ENCODE results near the gene SP100.
A peak's percentile ranks its signal among the peaks of the same experiment; 100 is the strongest.
"Not testable (repeated sequence)": the region's sequence is repeated elsewhere in the genome, so short reads cannot be mapped to it uniquely, and the experiment has no call there.

SP100 gene

DNA sequence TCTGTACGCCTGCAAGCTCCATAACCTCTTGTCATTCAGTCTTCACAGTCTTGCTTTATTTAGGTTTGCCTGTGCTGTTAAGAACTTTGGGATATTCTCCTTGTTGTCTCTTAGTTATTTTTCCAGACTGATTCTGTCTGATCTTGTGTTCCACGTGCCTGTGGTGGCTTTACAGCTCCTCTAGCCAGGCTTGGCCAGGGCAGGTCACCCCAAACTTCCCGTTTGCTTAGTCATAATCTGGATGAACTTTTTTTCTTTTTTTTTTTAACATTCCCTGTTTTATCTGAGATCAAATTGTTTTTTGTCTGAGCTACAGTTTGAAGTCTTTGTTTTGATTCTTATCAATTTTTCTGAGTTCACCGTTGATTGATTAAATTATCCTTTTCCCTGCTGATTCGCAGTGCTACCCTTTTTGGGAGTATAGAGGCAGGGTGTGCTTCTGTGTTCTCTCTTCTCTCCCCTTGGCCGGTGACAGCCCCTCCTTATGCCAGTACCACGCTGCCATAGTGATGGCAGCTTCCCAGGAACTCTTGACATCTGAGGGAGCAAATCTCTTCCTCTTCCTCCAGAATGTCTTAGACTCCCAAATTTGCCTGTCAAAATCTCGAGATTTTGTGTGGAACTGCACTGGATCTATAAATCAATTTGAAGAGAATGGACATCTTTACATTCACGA, 2.5 kb downstream of the SP100 start:
- Histone ChIP-seq H3K27ac (ENCODE audit: low read length) (no peak overlapping the region), H3K27me3 (ENCODE audit: control insufficient read depth in 1 of 2, insufficient read depth in 2 of 2, low read length in 2 of 2) (no peaks in the 10 kb centered on the region), H3K9me3 (ENCODE audit: control insufficient read depth in 2 of 2, low read length in 2 of 2) (no peaks in the 10 kb centered on the region), H3K4me1 (ENCODE audit: control insufficient read depth, insufficient read depth, low read length) (peaks cover 13% of the 10 kb centered on the region), H3K36me3 (ENCODE audit: control insufficient read depth in 2 of 2, insufficient read depth in 2 of 2, low read length in 2 of 2) (peaks cover 0 to 3% of the 10 kb centered on the region in 2 donors), H3K9ac (ENCODE audit: low read length in 2 of 2) (no peak overlapping the region), H3K4me3 (ENCODE audit: low read length in 2 of 2) (peak overlapping the region; percentile 35 to 36)

DNA sequence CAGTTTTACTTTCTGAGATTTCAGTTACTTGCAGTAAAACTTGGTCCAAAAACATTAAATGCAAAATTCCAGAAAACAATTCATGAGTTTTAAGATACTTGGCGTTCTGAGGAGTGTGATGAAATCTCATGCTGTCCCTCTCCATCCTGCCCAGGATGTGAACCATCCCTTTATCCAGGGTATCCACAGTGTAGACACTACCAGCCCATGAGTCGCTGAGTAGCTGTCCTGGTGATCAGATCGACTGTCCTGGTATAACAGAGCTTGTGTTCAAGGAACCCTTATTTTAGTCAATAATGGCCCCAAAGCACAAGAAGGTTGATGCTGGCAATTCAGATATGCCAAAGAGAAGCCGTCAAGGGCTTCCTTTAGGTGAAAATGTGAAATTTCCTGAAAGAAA, 3.2 kb downstream of the SP100 start:
- Histone ChIP-seq H3K4me1 (ENCODE audit: control insufficient read depth, insufficient read depth, low read length) (peaks cover 13% of the 10 kb centered on the region), H3K4me3 (ENCODE audit: low read length in 2 of 2) (no peak overlapping the region)

DNA sequence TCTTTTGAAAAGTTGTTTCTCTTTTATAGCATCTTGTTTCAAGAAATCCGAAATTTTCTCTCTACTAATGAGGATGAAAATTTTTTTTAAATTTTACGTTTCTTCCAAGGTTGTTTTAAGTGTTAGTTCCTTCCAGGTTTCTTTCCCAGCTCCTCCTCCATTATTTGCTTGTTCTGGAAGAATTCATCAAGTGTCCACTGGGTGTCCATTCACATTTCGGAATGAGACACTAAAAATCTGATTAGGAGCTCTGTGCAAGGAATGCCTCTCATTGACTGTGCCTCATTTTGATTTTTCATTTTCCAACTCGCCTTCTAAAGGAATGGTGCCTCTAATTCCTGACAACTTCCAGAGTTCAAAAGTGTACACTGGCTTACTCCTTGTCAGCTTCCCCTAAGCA, 6.1 kb downstream of the SP100 start:
- H3K9me3 ChIP-seq (ENCODE audit: control insufficient read depth in 2 of 2, low read length in 2 of 2) = no peaks in the 10 kb centered on the region
- H3K27me3 ChIP-seq (ENCODE audit: control insufficient read depth in 1 of 2, insufficient read depth in 2 of 2, low read length in 2 of 2) = no peaks in the 10 kb centered on the region
- H3K4me1 ChIP-seq (ENCODE audit: control insufficient read depth, insufficient read depth, low read length) = no peaks in the 10 kb centered on the region
- peaks cover 0 to 3% of the 10 kb centered on the region in 2 donors for H3K36me3 ChIP-seq (ENCODE audit: control insufficient read depth in 2 of 2, insufficient read depth in 2 of 2, low read length in 2 of 2)
- H3K27ac ChIP-seq (ENCODE audit: low read length) = no peak overlapping the region
- no peak overlapping the region for H3K9ac ChIP-seq (ENCODE audit: low read length in 2 of 2)
- H3K4me3 ChIP-seq (ENCODE audit: low read length in 2 of 2) = no peak overlapping the region

More for the DNA sequence above, 3.2 kb downstream of the SP100 start:
- H3K27ac ChIP-seq (ENCODE audit: low read length) = no peak overlapping the region
- no peaks in the 10 kb centered on the region for H3K27me3 ChIP-seq (ENCODE audit: control insufficient read depth in 1 of 2, insufficient read depth in 2 of 2, low read length in 2 of 2)
- H3K9ac ChIP-seq (ENCODE audit: low read length in 2 of 2) = no peak overlapping the region
- peaks cover 0 to 3% of the 10 kb centered on the region in 2 donors for H3K36me3 ChIP-seq (ENCODE audit: control insufficient read depth in 2 of 2, insufficient read depth in 2 of 2, low read length in 2 of 2)
- H3K9me3 ChIP-seq (ENCODE audit: control insufficient read depth in 2 of 2, low read length in 2 of 2) = no peaks in the 10 kb centered on the region

DNA sequence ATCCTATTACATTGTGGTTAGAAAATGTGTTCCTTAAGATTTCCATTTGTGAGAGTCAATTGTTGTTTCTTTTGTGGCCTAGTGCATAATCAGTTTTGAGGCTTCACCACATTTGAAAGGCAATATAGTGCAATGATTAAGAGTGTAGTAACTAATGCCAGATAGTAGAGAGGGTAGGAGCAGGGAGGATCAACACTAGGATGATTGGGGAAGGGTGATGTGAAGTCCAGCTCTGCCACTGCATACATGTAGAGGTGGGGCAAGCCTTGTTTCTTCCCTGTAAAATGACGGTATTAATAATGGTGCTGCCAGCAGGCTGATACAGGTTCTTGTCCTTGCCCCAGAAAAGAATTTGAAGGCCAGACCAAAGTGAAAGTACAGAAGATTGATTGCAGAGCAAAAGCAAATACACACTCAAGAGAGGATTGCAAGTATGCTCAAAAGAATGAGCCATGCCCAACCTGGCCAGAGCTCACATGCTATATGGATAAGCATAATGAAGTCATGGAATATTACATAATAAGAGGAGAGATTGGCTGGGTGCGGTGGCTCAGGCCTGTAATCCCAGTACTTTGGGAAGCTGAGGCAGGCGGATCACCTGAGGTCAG, 8.0 kb downstream of the SP100 start:
- Histone ChIP-seq H3K4me3 (ENCODE audit: low read length in 2 of 2) (no peak overlapping the region), H3K27me3 (ENCODE audit: control insufficient read depth in 1 of 2, insufficient read depth in 2 of 2, low read length in 2 of 2) (no peaks in the 10 kb centered on the region), H3K27ac (ENCODE audit: low read length) (no peak overlapping the region), H3K9ac (ENCODE audit: low read length in 2 of 2) (no peak overlapping the region), H3K4me1 (ENCODE audit: control insufficient read depth, insufficient read depth, low read length) (no peaks in the 10 kb centered on the region), H3K36me3 (ENCODE audit: control insufficient read depth in 2 of 2, insufficient read depth in 2 of 2, low read length in 2 of 2) (peaks cover 0 to 3% of the 10 kb centered on the region in 2 donors), H3K9me3 (ENCODE audit: control insufficient read depth in 2 of 2, low read length in 2 of 2) (no peaks in the 10 kb centered on the region)

DNA sequence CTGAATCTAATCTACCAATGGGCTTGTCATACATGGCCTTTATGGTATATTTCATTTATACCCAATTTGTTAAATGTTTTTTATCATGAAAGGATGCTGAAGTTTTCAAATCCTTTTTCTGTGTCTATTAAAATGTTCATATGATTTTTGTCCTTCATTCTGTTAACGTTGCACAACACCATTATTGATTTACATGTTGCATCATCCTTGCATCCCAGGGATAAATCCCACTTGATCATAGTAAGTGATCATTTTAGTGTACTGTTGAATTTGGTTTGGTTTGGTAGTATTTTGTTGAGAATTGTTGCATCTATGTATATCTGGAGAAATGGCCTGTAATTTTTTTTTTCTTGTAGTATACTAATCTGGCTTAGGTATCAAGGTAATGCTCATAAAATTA, 9.4 kb downstream of the SP100 start:
- Histone ChIP-seq H3K9ac (ENCODE audit: low read length in 2 of 2) (no peak overlapping the region), H3K27ac (ENCODE audit: low read length) (no peak overlapping the region), H3K9me3 (ENCODE audit: control insufficient read depth in 2 of 2, low read length in 2 of 2) (no peaks in the 10 kb centered on the region), H3K4me1 (ENCODE audit: control insufficient read depth, insufficient read depth, low read length) (no peaks in the 10 kb centered on the region), H3K27me3 (ENCODE audit: control insufficient read depth in 1 of 2, insufficient read depth in 2 of 2, low read length in 2 of 2) (no peaks in the 10 kb centered on the region), H3K36me3 (ENCODE audit: control insufficient read depth in 2 of 2, insufficient read depth in 2 of 2, low read length in 2 of 2) (peaks cover 0 to 3% of the 10 kb centered on the region in 2 donors), H3K4me3 (ENCODE audit: low read length in 2 of 2) (no peak overlapping the region)

DNA sequence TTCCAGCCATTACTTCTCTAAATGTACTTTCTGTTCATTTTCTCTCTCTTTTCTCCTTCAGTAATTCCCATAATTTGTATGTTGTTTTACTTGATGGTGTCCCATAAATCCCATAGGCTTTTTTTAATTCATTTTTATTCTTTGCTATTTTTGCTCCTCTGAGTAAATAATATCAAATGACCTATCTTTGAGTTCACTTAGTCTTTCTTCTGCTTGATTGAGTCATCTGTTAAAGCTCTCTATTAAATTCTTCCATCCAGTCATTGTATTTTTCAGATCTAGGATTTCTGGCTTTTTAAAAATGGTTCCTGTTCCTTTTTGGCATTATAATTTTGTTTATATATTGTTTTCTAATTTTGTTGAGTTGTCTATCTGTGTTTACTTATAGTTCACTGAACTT, 13.5 kb downstream of the SP100 start:
- H3K36me3 ChIP-seq (ENCODE audit: control insufficient read depth in 2 of 2, insufficient read depth in 2 of 2, low read length in 2 of 2) = no peaks in the 10 kb centered on the region
- no peak overlapping the region for H3K9ac ChIP-seq (ENCODE audit: low read length in 2 of 2)
- no peaks in the 10 kb centered on the region for H3K4me1 ChIP-seq (ENCODE audit: control insufficient read depth, insufficient read depth, low read length)
- no peaks in the 10 kb centered on the region for H3K27me3 ChIP-seq (ENCODE audit: control insufficient read depth in 1 of 2, insufficient read depth in 2 of 2, low read length in 2 of 2)
- H3K9me3 ChIP-seq (ENCODE audit: control insufficient read depth in 2 of 2, low read length in 2 of 2) = no peaks in the 10 kb centered on the region
- H3K27ac ChIP-seq (ENCODE audit: low read length) = no peak overlapping the region
- no peak overlapping the region for H3K4me3 ChIP-seq (ENCODE audit: low read length in 2 of 2)

DNA sequence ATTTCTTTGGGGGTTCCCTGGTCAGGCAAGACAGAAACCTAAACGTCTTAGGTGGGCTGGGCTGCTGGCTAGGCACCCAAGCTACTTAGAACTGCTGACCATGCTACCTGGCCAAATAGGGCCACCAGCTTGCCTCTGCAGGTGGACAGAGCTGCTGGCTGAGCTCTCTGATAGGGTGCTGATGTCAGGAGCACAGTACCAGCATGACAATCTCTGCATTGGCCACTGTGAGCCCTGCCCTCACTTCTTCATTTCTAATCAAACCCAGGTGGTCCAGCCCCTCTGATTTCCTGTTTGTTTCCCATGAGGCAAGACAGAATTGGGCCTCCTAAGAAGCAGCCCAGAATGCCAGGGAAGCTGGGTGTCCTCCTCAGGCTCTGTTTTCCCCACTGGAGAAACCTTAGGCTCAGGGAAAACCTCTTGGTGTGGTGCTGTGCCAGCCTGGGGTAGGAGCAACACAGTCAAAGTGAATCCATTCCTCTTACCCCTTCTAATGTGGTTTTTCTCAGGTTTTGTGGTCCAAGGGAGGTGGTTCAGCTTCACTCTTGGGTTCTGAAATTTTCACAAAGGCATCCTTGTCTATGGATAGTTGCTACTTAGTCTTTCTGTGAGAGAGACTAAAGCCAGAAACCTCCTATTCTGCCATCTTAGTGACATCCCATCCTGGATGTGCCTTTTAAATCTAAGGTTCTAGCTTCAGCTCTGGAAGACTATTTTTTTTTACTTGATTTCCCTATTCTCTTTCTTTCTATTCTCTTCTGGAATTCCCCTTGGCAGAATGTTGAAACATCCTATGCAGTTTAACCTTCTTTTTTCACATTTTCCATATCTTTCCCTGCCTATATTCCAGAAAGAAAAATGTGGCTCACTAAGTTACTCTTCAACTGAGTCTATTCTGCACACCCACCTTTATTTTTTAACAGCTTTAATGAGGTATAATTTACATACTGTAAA, 15.2 kb downstream of the SP100 start:
- H3K27ac ChIP-seq (ENCODE audit: low read length) = no peak overlapping the region
- H3K36me3 ChIP-seq (ENCODE audit: control insufficient read depth in 2 of 2, insufficient read depth in 2 of 2, low read length in 2 of 2) = no peaks in the 10 kb centered on the region
- H3K4me1 ChIP-seq (ENCODE audit: control insufficient read depth, insufficient read depth, low read length) = no peaks in the 10 kb centered on the region
- H3K27me3 ChIP-seq (ENCODE audit: control insufficient read depth in 1 of 2, insufficient read depth in 2 of 2, low read length in 2 of 2) = no peaks in the 10 kb centered on the region
- no peaks in the 10 kb centered on the region for H3K9me3 ChIP-seq (ENCODE audit: control insufficient read depth in 2 of 2, low read length in 2 of 2)
- no peak overlapping the region for H3K9ac ChIP-seq (ENCODE audit: low read length in 2 of 2)
- H3K4me3 ChIP-seq (ENCODE audit: low read length in 2 of 2) = no peak overlapping the region

DNA sequence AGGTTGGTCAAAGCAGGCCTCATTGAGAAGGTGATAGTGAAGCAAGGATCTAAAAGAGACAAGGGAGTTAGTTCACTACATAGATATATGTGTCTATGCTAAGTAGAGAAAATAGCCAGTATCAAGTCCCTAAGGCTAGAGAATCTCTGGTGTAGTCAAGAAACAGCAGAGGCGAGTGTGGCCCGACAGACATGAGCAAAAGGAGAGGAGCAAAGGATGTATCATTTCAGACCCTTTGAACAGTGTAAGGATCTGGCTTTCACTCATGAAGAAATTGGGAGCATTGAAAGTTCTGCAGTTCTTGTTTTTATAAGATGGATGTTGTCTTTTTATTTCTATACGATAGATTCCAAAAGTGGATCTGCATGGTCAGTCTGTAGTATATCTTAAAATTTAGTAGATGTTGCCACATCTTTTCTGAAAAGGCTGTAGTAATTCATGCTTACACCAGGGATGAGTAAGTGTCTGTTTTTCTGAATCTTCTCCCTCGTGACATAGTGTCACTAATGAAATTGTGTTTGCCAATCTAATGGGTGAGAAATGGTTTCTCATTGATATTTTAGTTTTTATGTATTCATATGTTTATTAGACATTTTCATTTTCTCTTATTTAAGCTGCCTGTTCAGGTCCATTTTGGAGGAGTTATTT, 18.8 kb downstream of the SP100 start:
- no peaks in the 10 kb centered on the region for H3K9me3 ChIP-seq (ENCODE audit: control insufficient read depth in 2 of 2, low read length in 2 of 2)
- no peak overlapping the region for H3K27ac ChIP-seq (ENCODE audit: low read length)
- H3K27me3 ChIP-seq (ENCODE audit: control insufficient read depth in 1 of 2, insufficient read depth in 2 of 2, low read length in 2 of 2) = no peaks in the 10 kb centered on the region
- H3K4me1 ChIP-seq (ENCODE audit: control insufficient read depth, insufficient read depth, low read length) = no peaks in the 10 kb centered on the region
- no peaks in the 10 kb centered on the region for H3K36me3 ChIP-seq (ENCODE audit: control insufficient read depth in 2 of 2, insufficient read depth in 2 of 2, low read length in 2 of 2)
- no peak overlapping the region for H3K9ac ChIP-seq (ENCODE audit: low read length in 2 of 2)
- no peak overlapping the region for H3K4me3 ChIP-seq (ENCODE audit: low read length in 2 of 2)

DNA sequence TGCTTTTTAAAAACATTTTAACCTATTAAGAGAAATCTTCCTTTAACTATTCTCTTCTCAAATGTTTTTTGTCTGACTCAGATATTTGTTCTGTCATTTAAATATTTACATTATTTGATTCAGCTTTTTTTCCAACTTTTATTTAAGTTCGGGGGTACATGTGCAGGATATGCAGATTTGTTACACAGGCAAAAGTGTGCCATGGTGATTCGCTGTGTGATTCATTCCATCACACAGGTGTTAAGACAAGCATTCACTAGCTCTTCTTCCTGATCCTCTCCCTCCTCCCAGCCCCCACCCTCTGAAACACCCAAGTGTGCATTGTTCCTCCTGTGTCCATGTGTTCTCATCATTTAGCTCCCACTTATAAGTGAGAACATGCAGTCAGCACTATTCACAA, 19.4 kb downstream of the SP100 start:
- H3K27me3 ChIP-seq (ENCODE audit: control insufficient read depth in 1 of 2, insufficient read depth in 2 of 2, low read length in 2 of 2) = no peaks in the 10 kb centered on the region
- H3K9me3 ChIP-seq (ENCODE audit: control insufficient read depth in 2 of 2, low read length in 2 of 2) = no peaks in the 10 kb centered on the region
- H3K36me3 ChIP-seq (ENCODE audit: control insufficient read depth in 2 of 2, insufficient read depth in 2 of 2, low read length in 2 of 2) = no peaks in the 10 kb centered on the region
- no peaks in the 10 kb centered on the region for H3K4me1 ChIP-seq (ENCODE audit: control insufficient read depth, insufficient read depth, low read length)
- no peak overlapping the region for H3K27ac ChIP-seq (ENCODE audit: low read length)
- no peak overlapping the region for H3K4me3 ChIP-seq (ENCODE audit: low read length in 2 of 2)
- no peak overlapping the region for H3K9ac ChIP-seq (ENCODE audit: low read length in 2 of 2)

DNA sequence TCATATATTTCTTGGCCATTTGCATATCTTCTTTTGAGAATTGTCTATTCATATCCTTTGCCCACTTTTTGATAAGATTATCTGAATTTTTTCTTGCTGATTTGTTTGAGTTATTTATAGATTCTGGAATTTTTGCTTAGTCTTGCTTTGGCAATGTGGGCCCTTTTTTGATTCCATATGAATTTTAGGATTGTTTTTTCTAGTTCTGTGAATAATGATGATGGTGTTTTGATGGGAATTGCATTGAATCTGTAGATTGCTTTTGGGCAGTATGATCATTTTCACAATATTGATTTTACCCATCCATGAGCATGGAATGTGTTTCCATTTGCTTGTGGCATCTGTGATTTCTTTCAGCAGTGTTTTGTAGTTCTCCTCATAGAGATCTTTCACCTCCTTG, 23.1 kb downstream of the SP100 start:
- not testable (repeated sequence) for H3K4me1 ChIP-seq (ENCODE audit: control insufficient read depth, insufficient read depth, low read length); H3K36me3 ChIP-seq (ENCODE audit: control insufficient read depth in 2 of 2, insufficient read depth in 2 of 2, low read length in 2 of 2); H3K4me3 ChIP-seq (ENCODE audit: low read length in 2 of 2); H3K9me3 ChIP-seq (ENCODE audit: control insufficient read depth in 2 of 2, low read length in 2 of 2); H3K27me3 ChIP-seq (ENCODE audit: control insufficient read depth in 1 of 2, insufficient read depth in 2 of 2, low read length in 2 of 2); H3K9ac ChIP-seq (ENCODE audit: low read length in 2 of 2); H3K27ac ChIP-seq (ENCODE audit: low read length)

Measured in stomach smooth muscle (tissue), 2 donors.